ENCODE data around the gene EXOC3.

EXOC3 gene

DNA sequence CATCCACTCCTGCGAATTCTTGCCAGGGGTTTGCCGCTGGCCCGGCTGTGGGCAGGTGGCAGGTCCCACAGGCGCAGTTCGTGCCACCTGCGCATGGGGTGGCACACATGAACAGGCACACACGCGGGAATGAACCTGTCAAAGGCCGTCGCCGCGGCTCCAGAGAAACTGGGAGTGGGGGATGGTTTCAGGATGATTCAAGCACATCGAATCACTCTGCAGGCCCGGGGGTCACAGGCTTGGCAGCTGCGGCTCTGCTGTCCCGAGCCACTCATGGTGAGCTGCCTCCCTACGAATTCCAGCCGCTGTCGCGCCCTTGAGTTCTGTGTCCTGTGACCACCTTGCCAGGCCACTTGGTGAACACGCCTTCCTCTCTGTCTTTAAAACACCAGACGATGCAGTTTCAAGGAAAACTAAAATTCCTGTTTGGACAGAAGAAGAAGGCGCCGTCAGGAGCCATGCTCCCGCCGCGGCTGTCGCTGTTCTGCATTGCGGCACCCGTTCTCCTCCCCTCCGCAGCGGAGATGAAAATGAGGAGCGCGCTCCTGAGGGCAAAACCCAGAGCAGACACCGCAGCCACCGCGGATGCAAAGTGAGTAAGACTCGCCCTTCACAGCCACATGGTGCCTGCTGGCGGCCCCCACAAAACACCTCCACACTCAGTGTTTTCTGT is 15.4 kb upstream of the EXOC3 start:
- DNase-seq, result peak; percentile 12

GRCh38 chr5:428219-428618 is 14.8 kb upstream of the EXOC3 start:
- peak; percentile 5 for DNase-seq

DNA sequence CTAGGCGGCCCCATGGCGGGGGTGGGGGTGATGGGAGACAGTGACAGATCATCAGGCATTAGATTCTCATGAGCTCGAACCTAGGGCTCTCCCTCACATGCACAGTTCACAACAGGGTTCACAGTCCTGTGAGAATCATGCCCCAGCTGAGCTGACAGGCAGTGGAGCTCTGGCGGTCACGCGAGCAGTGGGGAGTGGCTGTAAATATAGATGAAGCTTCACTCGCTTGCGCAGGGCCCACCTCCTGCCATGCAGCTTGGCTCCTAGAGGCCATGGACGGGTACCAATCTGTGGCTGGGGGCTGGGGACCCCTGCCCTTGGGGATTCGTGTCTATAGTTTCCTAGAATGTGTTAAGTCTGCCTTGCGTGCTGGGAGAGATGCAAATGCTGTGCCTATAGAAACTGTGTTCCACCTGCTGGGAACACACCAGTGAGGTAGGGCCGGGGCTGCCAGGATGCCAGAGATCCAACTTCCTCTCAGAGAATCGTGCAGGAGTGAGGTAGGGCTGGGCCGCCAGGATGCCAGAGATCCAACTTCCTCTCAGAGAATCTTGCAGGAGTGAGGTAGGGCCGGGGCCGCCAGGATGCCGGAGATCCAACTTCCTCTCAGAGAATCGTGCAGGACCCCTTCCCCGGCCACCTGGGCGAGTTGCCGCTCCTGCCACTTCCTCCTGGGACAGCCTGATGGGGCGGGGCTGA is 14.1 kb upstream of the EXOC3 start:
- peak; percentile 10 for DNase-seq

- DNase-seq, result peak; percentile 10
Observed at GRCh38 chr5:429453-430188, 13.4 kb upstream of the EXOC3 start.

- peak; percentile 12 for DNase-seq
Observed at GRCh38 chr5:430214-430925, 12.6 kb upstream of the EXOC3 start.

- DNase-seq, result peak; percentile 37
Observed at GRCh38 chr5:431001-431710, 11.8 kb upstream of the EXOC3 start.

DNA sequence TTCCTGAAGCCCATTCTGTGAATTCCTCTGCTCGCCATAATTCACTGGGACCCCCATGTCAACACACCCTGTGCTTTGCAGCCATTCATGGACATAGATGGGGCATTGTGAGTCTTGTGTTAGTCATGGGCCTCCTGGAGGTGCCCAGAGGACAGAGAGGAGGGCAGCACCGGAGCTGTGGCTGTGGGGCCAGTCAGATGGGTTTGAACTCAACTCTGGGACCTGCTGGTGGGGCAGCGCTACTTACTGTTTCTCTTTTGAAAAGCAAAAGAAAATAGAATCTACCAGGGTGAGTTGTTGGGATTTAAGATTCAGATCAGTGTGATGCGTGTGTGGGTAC is 11.3 kb upstream of the EXOC3 start:
- no peak for DNase-seq

- DNase-seq, result peak; percentile 8
Observed at GRCh38 chr5:432201-432927, 10.6 kb upstream of the EXOC3 start.

- peak; percentile 12 for DNase-seq
Observed at GRCh38 chr5:432928-433791, 9.8 kb upstream of the EXOC3 start.

DNA sequence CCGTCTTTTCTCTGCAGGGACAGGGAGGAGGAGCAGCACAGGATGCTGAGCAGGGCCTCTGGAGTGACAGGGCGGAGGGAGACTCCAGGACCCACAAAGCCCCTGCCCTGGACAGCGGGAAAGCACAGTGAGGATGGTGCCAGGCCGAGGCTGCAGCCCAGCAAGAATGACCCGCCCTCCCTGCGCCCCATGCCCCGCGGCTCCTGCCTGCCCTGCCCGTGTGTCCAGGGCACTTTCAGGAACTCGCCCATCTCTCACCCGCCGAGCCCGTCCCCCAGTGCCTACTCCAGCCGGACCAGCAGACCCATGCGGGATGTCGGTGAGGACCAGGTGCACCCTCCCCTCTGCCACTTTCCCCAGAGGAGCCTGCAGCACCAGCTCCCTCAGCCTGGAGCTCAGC is 9.1 kb upstream of the EXOC3 start:
- DNase-seq, result peak; percentile 9

DNA sequence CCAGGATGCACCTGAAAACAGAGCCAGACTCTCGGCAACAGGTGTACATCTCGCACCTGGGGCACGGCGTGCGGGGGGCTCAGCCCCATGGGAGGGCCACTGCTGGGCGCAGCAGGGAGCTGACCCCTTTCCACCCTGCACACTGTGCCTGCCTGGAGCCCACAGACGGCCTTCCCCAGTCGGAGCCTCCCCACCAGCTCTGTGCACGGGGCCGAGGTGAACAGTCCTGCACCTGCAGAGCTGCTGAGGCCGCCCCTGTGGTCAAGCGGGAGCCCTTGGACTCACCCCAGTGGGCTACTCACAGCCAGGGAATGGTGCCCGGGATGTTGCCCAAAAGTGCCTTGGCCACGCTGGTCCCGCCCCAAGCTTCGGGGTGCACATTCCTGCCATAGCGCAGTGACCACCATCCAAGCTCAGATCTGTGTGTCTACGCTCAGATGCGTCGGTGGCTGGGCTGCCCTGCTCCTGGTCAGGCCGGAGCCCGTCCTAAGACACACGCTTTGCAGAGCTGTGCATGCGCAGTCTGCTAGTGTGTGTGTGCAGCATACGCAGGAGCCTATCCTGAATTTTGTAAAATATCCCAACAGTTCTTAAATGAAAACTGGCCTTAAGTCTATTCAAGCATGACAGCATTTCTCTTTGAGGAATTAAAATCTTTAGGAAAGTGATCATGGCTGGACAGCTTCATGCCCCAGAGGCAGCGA is 8.4 kb upstream of the EXOC3 start:
- DNase-seq, result peak; percentile 10

GRCh38 chr5:435156-435790 is 7.7 kb upstream of the EXOC3 start:
- peak; percentile 8 for DNase-seq

DNA sequence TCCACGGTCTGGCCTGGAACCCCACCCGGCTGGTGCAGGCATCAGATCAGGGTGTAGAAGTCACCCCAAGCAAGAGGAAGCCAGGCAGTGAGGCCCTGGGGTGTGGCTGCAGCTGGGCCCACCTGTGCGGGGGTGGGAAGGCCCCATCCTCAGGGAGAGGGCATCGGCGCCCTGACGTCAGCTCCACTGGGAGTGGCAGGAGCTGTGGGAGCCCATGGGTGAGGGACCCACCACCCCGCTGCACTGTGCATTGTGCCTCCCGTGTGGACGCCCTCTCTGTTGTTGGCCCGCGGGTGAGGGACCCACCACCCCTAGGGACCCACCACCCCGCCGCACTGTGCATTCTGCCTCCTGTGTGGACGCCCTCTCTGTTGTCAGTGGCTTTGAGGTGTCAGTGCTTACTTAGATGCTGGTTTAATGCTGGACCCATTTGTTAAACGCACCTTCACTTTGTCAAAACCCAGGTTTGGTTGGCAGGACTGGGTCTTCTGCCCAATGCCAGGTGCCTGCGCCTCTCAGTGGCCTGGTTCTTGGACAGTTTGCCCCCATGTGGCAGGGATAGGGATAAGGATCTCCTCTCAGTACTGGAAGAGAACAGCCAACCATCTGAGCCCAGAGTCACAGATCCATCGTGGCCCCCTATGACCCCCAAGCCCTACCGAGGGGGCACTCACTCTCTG is 6.9 kb upstream of the EXOC3 start:
- no peak for DNase-seq

DNA sequence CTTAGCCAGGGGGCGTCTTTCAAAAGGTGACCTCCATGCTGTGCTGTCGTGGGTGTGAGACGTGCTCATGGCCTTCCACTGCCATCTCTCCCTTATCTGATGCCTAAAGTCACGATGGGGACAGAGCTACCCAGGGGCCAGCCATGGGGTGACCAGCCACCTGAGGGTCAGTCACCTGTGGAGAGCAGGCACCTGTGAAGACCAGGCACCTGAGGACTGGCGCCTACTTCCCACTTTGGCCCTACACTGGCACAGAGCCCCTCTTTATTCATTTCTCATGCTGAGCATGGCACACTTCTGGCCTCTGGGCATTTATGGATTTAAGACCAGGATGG is 6.4 kb upstream of the EXOC3 start:
- DNase-seq, result no peak

DNA sequence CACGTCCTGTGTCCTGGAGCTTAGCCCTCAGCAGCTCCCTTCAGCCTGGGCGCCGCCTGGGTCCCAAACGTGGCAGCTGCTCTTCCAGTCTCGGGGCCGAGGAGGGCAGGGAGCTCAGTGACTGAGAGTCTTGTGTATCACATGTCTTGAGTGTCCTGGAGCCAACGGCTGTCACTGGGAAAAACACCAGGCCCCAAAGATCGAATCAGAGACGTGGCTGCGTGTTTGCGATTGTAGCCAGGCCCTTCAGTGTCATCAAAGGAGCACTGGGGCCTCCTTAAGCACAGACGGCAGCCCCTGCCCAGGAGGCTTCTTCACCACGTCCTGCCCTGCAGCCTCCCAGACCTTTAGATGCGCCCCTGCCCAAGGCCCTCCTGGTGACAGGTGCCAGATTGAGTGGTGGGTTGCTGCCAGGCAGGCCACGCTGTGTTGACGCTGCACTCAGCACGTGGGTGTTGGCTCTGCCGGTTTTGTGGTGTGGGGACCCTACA is 5.7 kb upstream of the EXOC3 start:
- DNase-seq, result no peak

GRCh38 chr5:438481-438981 is 4.4 kb upstream of the EXOC3 start:
- DNase-seq, result no peak

DNA sequence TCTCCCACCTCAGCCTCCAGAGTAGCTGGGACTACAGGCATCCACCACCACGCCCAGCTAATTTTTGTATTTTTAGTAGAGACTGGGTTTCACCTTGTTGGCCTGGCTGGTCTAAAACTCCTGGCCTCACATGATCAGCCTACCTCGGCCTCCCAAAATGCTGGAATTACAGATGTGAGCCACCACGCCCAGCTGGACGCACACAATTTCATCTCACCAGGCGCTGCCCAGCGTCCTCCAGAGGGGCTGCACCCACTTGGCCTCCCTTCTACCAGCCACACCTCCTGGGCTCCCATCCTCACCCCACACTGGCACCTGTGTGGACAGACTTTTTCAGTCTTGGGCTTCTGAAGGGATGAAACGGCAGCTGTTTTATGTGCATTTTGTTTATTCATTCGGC is 3.8 kb upstream of the EXOC3 start:
- no peak for DNase-seq

- DNase-seq, result no peak
Observed at GRCh38 chr5:439636-440035, 3.3 kb upstream of the EXOC3 start.

All from activated T-cell treated with anti-CD3 and anti-CD28 coated beads, Interleukin-2, amount 50 U/mL, for 1 hour (primary cell).